ENCODE measurements around the gene YWHAB.
A peak's percentile ranks its signal among the peaks of the same experiment; 100 is the strongest.

DNA sequence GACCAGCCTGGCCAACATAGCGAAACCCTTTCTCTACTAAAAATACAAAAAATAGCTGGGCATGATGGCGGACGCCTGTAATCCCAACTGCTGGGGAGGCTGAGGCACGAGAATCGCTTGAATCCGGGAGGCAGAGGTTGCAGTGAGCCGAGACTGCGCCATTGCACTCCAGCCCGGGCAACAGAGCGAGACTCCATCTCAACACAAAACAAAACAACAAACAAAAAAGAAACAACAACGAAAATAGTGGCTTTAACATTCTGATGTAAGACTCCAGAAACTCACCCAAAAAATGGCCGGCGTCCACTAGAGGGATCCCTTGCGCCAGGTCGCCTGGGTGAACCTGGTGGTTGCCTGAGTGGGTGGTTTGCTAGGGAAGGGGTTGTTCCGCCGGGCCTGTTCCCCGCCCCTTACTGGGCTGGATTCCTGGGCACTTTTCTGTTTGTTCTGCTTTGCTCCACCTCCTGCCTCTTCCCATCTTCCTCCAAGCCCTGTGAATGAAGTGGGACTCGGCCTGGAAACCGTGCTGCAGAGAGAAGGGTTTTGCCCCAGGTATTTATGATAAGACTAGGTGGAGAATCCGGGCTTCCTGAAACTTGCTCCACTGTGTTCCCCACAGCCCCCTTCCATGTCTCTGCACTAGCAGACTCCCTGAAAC is 25.9 kb downstream of the YWHAB start:
- TF ChIP-seq, protein P1, sequence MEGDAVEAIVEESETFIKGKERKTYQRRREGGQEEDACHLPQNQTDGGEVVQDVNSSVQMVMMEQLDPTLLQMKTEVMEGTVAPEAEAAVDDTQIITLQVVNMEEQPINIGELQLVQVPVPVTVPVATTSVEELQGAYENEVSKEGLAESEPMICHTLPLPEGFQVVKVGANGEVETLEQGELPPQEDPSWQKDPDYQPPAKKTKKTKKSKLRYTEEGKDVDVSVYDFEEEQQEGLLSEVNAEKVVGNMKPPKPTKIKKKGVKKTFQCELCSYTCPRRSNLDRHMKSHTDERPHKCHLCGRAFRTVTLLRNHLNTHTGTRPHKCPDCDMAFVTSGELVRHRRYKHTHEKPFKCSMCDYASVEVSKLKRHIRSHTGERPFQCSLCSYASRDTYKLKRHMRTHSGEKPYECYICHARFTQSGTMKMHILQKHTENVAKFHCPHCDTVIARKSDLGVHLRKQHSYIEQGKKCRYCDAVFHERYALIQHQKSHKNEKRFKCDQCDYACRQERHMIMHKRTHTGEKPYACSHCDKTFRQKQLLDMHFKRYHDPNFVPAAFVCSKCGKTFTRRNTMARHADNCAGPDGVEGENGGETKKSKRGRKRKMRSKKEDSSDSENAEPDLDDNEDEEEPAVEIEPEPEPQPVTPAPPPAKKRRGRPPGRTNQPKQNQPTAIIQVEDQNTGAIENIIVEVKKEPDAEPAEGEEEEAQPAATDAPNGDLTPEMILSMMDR (IDR thresholded peaks at IDR 0.05) = peak in 2 of 3 experiments; percentile 40 to 43
- no peak for TF ChIP-seq POLR2A (IDR thresholded peaks at IDR 0.05)

All from testis (tissue), 2 donors.